ENCODE measurements around the gene FNDC3B. TPM values are rescaled to one million over a fixed set of nuclear protein-coding genes. Genes with fewer than 3 reads are reported as not detected.

The FNDC3B gene
- total and polyA plus RNA-seq, 12 donors, result 9.7 to 118 (median 85.0) TPM

- H3K4me3 ChIP-seq, result no peak overlapping the region
- peaks cover 0 to 10% (median 0%) of the 10 kb centered on the region in 9 donors for H3K36me3 ChIP-seq
- H3K4me1 ChIP-seq, result peaks cover 13 to 90% (median 77%) of the 10 kb centered on the region in 9 donors
- DNase-seq (no peak), ATAC-seq (no peak)
- no peak for TF ChIP-seq CTCF (IDR thresholded peaks at IDR 0.05)
- intact Hi-C loops (cut with DNase I), result no loop called here
- H3K27me3 ChIP-seq, result no peaks in the 10 kb centered on the region
- no peaks in the 10 kb centered on the region for H3K9me3 ChIP-seq
- H3K27ac ChIP-seq, result peak overlapping the region in 1 of 10 donors; percentile 38
Measured at GRCh38 chr3:172170841-172171240, 131.5 kb downstream of the FNDC3B start.

GRCh38 chr3:172171396-172172075 is 132.2 kb downstream of the FNDC3B start:
- peaks cover 0 to 10% (median 0%) of the 10 kb centered on the region in 9 donors for H3K36me3 ChIP-seq
- H3K27ac ChIP-seq, result peak overlapping the region in 1 of 10 donors; percentile 38
- no peak for ATAC-seq
- DNase-seq, result no peak
- TF ChIP-seq CTCF (IDR thresholded peaks at IDR 0.05), result no peak
- no peak overlapping the region for H3K4me3 ChIP-seq
- WGBS, 2 donors, result 81 to 83% methylated on average over 2 of the region's 2 CpGs
- H3K27me3 ChIP-seq, result no peaks in the 10 kb centered on the region
- peaks cover 14 to 95% (median 83%) of the 10 kb centered on the region in 9 donors for H3K4me1 ChIP-seq
- intact Hi-C loops (cut with DNase I), result no loop called here
- no peaks in the 10 kb centered on the region for H3K9me3 ChIP-seq

GRCh38 chr3:172173316-172174254 is 134.2 kb downstream of the FNDC3B start:
- H3K27ac ChIP-seq, result peak overlapping the region in 4 of 10 donors; percentile 14 to 60 (median 39)
- intact Hi-C loops (cut with DNase I), result no loop called here
- H3K36me3 ChIP-seq, result peaks cover 0 to 14% (median 0%) of the 10 kb centered on the region in 9 donors
- no peaks in the 10 kb centered on the region for H3K27me3 ChIP-seq
- ATAC-seq (no peak), DNase-seq (no peak)
- peaks cover 22 to 94% (median 80%) of the 10 kb centered on the region in 9 donors for H3K4me1 ChIP-seq
- no peak overlapping the region for H3K4me3 ChIP-seq
- no peak for TF ChIP-seq CTCF (IDR thresholded peaks at IDR 0.05)
- 76 to 84% methylated on average over 13 of the region's 13 CpGs for WGBS, 2 donors
- no peaks in the 10 kb centered on the region for H3K9me3 ChIP-seq

- Histone ChIP-seq H3K9me3 (no peaks in the 10 kb centered on the region), H3K4me1 (peaks cover 18 to 93% (median 70%) of the 10 kb centered on the region in 9 donors), H3K4me3 (no peak overlapping the region), H3K36me3 (peaks cover 0 to 14% (median 0%) of the 10 kb centered on the region in 9 donors), H3K27me3 (no peaks in the 10 kb centered on the region), H3K27ac (peak overlapping the region in 7 of 10 donors; percentile 5 to 70 (median 48))
- ATAC-seq (peak in 1 of 8 donors; percentile 38), DNase-seq (no peak)
- 55 to 62% methylated on average over 6 to 7 of the region's 7 CpGs for WGBS, 2 donors
- intact Hi-C loops (cut with DNase I), result no loop called here
- no peak for TF ChIP-seq CTCF (IDR thresholded peaks at IDR 0.05)
Measured at GRCh38 chr3:172174513-172175253, 135.3 kb downstream of the FNDC3B start.

Data from heart right ventricle (tissue), 16 donors.